DMS 273 treated with DMSO at 0.1 percent for 48 hours (cell line): ENCODE results near the gene ZNF280A.
"Not testable (repeated sequence)": the region's sequence is repeated elsewhere in the genome, so short reads cannot be mapped to it uniquely, and the experiment has no call there.

Experiments
- DNase-seq: peaks from one replicate; lab custom pipeline; 2025; lab: John Stamatoyannopoulos, UW

ZNF280A gene

DNA sequence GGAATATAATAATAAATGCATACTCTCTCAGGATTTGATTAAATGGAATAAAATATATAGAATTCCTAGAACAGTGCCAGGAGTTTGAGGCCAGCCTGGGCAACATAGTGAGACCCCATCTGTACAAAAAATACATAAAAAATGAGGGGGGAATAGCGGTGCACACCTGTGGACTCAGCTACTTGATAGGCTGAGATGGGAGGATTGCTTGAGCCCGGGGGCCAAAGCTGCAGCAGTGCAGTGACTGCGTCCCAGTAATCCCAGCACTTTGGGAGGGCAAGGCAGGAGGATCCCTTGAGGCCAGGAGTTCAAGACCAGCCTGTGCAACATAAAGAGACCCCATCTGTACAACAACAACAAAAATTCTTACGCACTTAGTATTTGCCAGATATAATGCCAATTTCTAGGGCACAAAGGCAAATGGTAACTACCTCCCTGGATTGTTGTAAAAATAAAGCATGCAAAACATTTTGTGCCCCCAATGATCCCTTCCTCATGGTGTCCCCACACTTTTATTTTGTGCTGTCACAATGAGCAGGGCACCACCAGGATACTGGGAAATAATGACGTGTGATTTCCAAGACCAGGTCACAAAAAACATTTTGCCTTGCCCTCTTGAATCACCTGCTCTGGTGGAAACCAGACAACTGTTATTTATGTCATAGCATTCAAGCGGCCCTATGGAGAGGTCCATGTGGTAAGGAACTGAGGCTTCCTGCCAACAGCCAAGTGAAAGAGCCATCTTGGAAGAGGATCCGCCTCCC lies 18.3 kb upstream of the ZNF280A start:
- DNase-seq, result no peak

DNA sequence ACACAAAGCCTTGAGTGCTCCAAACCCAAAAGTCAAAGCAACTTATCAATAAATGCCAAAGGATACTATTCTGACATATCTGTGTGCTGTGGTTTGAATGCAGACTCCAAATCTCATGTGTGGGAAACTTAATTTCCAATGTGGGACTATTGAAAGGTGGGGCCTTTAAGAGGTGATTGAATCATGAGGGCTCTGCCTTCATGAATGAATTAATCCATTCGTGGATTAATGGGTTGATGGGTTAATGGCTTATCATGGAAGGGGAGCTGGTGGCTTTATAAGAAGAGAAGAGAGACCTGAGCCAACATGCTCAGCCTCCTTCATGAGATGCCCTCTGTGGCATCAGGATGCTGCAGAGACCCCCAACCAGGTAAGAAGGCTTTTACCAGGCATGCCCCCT lies 16.8 kb upstream of the ZNF280A start:
- DNase-seq, result no peak

DNA sequence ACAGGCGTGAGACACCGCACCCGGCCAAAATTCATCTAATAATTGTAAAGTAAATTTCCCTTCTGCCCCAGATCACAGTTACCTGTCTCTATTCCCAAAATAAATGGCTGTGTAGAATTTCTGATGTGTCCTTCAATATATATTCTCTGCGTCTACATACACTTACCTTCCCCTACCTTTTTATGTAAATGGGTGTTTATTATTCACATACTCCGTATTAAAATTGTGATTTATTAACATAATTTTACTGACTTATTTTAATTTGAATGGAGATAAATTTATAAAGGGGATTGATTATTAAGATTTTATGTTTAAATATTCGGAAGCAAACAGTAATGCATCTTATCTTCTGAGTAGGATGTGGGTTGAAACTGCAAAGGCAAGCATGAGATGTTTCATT lies 16.4 kb upstream of the ZNF280A start:
- no peak for DNase-seq

GRCh38 chr22:22535662-22536061 lies 15.6 kb upstream of the ZNF280A start:
- no peak for DNase-seq

DNA sequence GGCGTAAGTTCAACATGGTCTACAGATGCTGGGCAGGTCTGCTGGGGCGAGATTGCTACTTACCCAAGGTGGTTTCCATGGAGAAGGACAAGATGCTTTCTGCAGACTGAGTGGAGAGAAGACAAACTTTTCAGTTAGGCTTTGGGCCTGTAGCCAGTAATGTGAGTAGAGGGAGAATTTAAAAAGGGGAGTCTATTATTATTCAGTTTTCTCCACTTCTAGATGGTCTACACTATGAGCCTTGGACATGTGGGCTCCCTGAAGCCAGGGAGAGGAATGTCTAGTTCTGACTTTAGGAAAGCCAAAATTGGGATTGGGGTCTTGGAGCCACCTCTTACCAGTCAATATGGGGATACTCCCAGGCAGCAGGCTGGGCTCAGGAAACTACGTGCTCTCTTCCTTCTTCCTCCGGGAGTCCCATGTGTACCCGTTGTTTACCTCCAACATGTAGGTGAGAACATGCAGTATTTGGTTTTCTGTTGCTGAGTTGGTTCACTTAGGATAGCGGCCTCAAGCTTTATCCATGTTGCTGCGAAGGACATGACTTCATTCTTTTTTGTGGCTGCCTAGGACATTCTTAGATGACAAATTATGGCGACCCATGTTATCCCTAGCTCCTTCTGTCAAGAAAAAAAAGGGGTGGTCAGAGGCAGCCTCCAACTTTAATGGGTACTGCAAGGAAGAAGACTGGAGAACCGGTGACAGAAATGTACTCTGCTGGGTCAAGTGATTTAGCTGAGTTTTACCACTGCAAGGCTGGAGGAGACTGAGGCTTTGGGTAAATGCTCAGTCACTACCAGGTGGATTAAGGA lies 14.7 kb upstream of the ZNF280A start:
- DNase-seq, result no peak

DNA sequence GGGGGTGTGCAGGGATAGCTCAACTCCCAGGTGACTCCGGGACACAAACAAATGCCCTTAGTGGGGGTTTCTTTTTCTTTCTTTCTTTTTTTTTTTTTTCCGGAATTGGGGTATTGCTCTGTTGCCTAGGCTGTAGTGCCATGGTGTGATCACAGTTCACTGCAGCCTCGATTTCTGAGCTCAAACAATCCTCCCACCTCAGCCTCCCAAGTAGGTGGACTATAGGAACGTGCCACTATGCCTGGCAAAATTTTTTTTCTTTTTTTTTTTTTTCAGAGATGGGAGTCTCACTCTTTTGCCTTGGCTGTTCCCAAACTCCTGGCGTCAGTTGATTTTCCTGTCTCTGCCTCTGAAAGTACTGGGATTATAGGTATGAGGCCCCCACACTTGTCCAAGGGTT lies 13.8 kb upstream of the ZNF280A start:
- DNase-seq, result no peak

DNA sequence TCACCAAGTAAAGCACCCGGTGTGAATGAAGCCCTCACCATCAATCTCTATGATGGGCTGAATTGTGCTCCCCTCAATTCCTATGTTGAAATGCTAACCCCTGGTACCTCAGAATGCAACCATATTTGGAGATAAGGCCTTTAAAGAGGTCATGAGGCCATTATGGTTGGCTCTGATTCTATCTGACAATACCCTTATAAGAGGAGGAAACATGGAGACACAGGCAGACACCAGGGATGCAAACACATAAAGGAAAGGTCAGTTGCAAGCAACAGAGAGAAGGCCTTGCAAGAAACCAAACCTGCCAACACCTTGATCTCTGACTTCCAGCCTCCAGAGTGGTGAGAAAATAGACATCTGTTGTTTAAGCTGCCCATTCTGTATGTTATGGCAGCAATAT lies 13.3 kb upstream of the ZNF280A start:
- DNase-seq, result no peak

DNA sequence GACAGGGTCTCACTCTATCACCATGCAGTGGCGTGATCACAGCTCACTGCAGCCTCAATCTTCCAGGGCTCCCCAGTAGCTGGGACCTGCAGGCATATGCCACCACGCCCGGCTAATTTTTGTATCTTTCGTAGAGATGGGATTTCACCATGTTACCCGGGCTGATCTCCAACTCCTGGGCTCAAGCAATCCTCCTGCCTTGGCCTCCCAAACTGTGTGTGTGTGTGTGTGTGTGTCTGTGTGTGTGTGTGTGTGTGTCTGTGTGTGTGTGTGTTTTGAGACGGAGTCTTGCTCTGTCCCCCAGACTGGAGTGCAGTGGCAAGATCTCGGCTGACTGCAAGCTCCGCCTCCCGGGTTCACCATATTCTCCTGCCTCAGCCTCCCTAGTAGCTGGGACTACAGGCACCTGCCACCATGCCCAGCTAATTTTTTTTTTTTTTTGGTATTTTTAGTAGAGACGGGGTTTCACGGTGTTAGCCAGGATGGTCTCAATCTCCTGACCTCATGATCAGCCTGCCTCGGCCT lies 12.5 kb upstream of the ZNF280A start:
- not testable (repeated sequence) for DNase-seq

GRCh38 chr22:22531770-22532546 lies 11.9 kb upstream of the ZNF280A start:
- DNase-seq, result no peak

- no peak for DNase-seq
Observed at GRCh38 chr22:22528780-22529179, 8.7 kb upstream of the ZNF280A start.

- no peak for DNase-seq
Observed at GRCh38 chr22:22527312-22527711, 7.2 kb upstream of the ZNF280A start.

- DNase-seq, result no peak
Observed at GRCh38 chr22:22526125-22526912, 6.2 kb upstream of the ZNF280A start.

GRCh38 chr22:22523494-22523893 lies 3.4 kb upstream of the ZNF280A start:
- DNase-seq, result no peak

DNA sequence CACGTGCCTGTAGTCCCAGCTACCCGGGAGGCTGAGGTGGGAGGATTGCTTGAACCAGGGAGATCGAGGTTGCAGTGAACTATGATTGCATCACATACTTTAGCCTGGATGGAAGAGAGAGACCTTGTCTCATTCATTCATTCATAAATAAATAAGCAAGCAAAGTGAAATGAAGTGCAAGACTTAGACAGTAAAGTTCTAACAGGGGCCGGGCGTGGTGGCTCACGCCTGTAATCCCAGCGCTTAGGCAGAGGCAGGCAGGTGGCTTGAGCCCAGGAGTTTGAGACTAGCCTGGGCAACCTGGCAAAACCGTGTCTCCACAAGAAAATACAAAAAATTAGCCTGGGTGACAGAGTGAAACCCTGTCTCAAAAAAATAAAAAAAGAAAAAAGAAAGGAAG lies 1.6 kb upstream of the ZNF280A start:
- no peak for DNase-seq

- no peak for DNase-seq
Observed at GRCh38 chr22:22520667-22521602, 865 bp upstream of the ZNF280A start.

DNA sequence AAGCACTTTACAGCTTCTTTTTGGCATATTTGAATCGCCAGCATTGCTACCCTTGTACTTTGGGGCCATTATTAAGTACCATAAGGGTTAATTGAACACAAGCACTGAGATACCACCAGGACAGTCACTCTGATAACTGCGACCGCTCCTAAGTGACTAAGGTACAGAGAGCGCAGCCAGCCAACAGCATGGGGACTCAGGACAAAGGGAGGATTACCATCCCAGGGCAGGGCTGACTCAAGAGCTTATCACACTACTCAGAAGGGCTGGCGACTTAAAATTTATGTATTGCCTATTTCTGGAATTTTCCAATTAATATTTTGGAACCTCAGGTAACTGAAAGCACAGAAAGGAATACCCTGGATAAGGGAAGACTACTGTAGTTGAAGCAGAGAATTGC lies 479 bp downstream of the ZNF280A start:
- no peak for DNase-seq

GRCh38 chr22:22516992-22517391 lies 3.1 kb downstream of the ZNF280A start:
- no peak for DNase-seq

DNA sequence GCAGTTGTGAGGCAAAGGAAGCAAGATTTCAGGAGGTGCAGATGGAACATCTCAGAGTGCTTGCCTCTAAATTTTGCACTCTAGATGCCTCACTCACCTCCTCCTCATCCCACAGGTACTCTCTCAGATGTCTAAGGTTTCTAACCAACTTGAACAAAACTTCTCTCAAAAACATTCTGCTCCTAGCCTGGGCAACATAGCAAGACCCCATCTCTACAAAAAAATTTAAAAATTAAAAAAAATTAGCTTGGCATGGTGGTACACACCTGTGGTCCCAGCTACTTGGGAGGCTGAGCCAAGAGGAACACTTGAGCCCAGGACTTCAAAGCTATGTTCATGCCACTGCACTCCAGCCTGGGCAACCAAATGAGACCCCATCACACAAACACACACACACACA lies 4.2 kb downstream of the ZNF280A start:
- DNase-seq, result no peak

DNA sequence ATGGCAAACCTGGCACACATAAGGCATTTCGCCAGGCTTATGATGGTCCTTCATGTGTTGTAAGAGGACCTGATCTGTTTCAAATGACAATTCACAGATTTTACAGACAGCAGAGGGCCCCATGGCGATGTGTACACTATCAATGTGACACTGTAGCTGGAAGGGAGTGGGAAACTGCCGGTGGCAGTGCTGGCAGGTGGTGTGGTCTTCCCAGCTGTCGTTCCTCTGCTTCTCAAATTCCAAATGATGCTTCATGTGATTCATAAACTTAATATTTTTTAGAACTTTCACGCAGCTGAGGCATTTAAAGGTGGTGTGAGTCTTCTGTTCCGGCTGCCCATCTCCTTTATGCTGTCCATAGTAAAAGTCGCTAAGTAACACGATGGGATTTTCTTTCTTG lies 5.6 kb downstream of the ZNF280A start:
- not testable (repeated sequence) for DNase-seq

DNA sequence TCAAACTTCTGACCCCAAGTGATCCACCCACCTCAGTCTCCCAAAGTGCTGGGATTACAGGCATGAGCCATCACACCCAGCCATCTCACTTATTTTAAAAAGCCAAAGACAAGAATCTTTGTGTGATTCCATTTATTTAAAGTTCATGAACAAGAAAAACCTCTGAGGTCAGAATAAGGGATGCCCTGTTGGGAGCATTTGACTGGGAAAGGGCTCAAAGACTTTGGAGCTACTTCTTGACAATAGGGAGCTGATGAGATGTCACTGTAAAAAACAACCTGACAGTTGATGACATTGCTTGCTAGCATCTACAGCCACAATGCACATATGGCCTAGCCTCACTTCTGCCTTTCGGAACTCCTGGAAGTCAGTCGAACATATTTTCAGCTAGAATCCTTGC lies 6.5 kb downstream of the ZNF280A start:
- no peak for DNase-seq

- DNase-seq, result no peak
Observed at GRCh38 chr22:22512951-22513350, 7.1 kb downstream of the ZNF280A start.
